ENCODE results near the gene NR6A1. TPM values are rescaled to one million over a fixed set of nuclear protein-coding genes. Genes with fewer than 3 reads are reported as not detected.

The NR6A1 gene
- total and polyA plus RNA-seq, 2 of the 13 experiments (the other 11 are each of a cell fraction or from before 2014, with no cell fraction given), result 28.1 to 31.5 TPM

- TF ChIP-seq RFXAP (CRISPR knock-in tag; IDR thresholded peaks at IDR 0.05; ENCODE audit: borderline replicate concordance), result peak; percentile 56; the same call in 1 of the 2 replicates
- TF ChIP-seq ZNF768 (CRISPR knock-in tag; IDR thresholded peaks at IDR 0.05), result peak; percentile 49; the same call in 1 of the 2 replicates
- TF ChIP-seq BCL3 (CRISPR knock-in tag; IDR thresholded peaks at IDR 0.05), result peak; percentile 47; the same call in 1 of the 2 replicates
- TF ChIP-seq HNF1A (IDR thresholded peaks at IDR 0.05; ENCODE audit: low read depth), result no peak
- TF ChIP-seq HNF1A (CRISPR knock-in tag; IDR thresholded peaks at IDR 0.05; ENCODE audit: borderline replicate concordance), result peak; percentile 51; the same call in 1 of the 2 replicates
- TF ChIP-seq TIGD3 (CRISPR knock-in tag; IDR thresholded peaks at IDR 0.05; ENCODE audit: borderline replicate concordance), result no peak
- peak; percentile 70; the same call in 1 of the 2 replicates for TF ChIP-seq NKX3-1 (CRISPR knock-in tag; IDR thresholded peaks at IDR 0.05)
- no peak for TF ChIP-seq TBP (CRISPR knock-in tag; IDR thresholded peaks at IDR 0.05)
- TF ChIP-seq ZBTB38 (CRISPR knock-in tag; IDR thresholded peaks at IDR 0.05), result peak; percentile 42; the same call in 1 of the 2 replicates
- no peak for TF ChIP-seq AHR (CRISPR knock-in tag; IDR thresholded peaks at IDR 0.05)
- TF ChIP-seq ZNF263 (CRISPR knock-in tag; IDR thresholded peaks at IDR 0.05), result peak; percentile 51; the same call in 1 of the 2 replicates
- peak; percentile 62; the same call in 1 of the 2 replicates for TF ChIP-seq HDAC2 (CRISPR knock-in tag; IDR thresholded peaks at IDR 0.05)
- peak; percentile 19; the same call in 1 of the 2 replicates for TF ChIP-seq ZBTB7B (CRISPR knock-in tag; IDR thresholded peaks at IDR 0.05)
- TF ChIP-seq REL (CRISPR knock-in tag; conservative IDR thresholded peaks at IDR 0.05), result no peak
- peak; percentile 46; the same call in 1 of the 2 replicates for TF ChIP-seq ZNF788 (CRISPR knock-in tag; IDR thresholded peaks at IDR 0.05; ENCODE audit: borderline replicate concordance)
- TF ChIP-seq ZBTB37 (CRISPR knock-in tag; IDR thresholded peaks at IDR 0.05), result peak; percentile 51; the same call in 1 of the 2 replicates
These were observed 47.5 kb upstream of the NR6A1 start (continued) for GRCh38 chr9:124818431-124819281.
